HFF-Myc (cell line): ENCODE measurements around the gene GRK3.
"Not testable (repeated sequence)": the region's sequence is repeated elsewhere in the genome, so short reads cannot be mapped to it uniquely, and the experiment has no call there.

Experiments
- DNase-seq: peaks from one replicate; pipeline ENCODE4 v3.0.0-alpha.2; 2011; ENCODE audit warnings: low read depth; ENCODE audit errors: extremely low read depth
- H3K4me3 ChIP-seq: replicated peaks from 2 replicates; pipeline ENCODE4 v1.5.1; 2011; ENCODE audit warnings: low read depth, mild to moderate bottlenecking, control low read depth, low read length
- TF ChIP-seq, protein P1 (sequence below): IDR thresholded peaks from 2 replicates; pipeline ENCODE4 v1.5.1; 2012; ENCODE audit warnings: mild to moderate bottlenecking, low read depth, low read length, control low read depth; ENCODE audit errors: missing control alignments

The GRK3 gene

DNA sequence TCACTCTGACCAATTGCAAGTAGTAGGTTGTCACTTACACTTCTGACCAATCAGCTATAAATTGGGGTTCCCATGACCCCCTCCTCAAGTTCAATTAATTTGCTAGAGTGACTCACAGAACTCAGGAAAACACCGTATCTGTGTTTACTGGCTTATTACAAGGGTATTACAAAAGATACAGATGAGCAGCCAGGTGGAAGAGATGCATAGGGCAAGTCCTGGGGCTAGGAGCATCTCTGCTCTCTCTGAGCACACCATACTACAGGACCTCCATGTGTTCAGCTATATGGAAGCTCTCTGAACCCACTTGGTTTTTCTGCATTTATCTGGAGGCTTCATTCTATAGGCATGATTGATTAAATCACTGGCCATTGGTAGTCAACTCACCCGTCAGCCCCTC is 11.3 kb upstream of the GRK3 start:
- no peak overlapping the region for H3K4me3 ChIP-seq
- TF ChIP-seq, protein P1, sequence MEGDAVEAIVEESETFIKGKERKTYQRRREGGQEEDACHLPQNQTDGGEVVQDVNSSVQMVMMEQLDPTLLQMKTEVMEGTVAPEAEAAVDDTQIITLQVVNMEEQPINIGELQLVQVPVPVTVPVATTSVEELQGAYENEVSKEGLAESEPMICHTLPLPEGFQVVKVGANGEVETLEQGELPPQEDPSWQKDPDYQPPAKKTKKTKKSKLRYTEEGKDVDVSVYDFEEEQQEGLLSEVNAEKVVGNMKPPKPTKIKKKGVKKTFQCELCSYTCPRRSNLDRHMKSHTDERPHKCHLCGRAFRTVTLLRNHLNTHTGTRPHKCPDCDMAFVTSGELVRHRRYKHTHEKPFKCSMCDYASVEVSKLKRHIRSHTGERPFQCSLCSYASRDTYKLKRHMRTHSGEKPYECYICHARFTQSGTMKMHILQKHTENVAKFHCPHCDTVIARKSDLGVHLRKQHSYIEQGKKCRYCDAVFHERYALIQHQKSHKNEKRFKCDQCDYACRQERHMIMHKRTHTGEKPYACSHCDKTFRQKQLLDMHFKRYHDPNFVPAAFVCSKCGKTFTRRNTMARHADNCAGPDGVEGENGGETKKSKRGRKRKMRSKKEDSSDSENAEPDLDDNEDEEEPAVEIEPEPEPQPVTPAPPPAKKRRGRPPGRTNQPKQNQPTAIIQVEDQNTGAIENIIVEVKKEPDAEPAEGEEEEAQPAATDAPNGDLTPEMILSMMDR: no peak
- no peak for DNase-seq

DNA sequence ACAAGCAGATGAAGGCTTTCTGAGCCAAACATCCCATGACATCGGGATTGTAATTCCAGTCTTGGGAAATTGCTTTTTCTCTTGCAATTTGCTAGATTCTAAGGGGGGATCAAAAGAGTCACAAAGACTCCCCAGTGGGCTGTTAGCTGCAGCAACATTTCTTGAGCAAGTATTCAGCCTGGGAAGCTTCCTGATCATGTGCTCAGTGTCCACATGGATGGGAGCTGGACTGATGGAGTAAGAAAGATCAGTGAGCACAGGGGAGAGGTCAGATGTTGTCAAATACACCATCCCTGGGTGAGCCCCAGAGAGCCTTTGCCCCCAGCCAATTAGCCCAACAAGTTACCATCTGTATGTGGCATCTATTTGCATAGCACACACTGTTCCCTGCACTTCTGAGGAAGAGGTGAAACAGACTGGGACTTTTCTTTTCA is 10.2 kb upstream of the GRK3 start:
- no peak for DNase-seq
- no peak overlapping the region for H3K4me3 ChIP-seq
- TF ChIP-seq, protein P1: no peak

DNA sequence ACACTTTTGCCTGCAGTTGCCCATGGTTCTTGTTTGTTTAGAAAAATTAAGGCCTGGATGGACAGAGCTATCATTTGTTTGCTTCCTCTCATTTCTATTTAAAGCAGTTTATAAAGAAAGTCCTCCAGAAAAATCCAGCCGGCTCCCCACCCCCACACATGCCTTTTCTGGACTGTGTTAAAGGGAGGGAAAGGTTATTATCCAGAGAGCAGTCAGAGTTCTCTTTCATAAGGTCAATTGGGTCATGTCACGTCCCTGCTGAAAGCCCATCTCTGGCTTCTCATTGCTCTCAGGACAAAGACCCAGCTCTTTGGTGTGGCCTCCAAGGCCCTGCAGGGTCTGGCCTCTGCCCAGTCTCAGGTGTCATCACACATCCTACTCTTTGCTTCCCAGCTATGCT is 9.8 kb upstream of the GRK3 start:
- no peak for DNase-seq
- no peak overlapping the region for H3K4me3 ChIP-seq
- TF ChIP-seq, protein P1: no peak

DNA sequence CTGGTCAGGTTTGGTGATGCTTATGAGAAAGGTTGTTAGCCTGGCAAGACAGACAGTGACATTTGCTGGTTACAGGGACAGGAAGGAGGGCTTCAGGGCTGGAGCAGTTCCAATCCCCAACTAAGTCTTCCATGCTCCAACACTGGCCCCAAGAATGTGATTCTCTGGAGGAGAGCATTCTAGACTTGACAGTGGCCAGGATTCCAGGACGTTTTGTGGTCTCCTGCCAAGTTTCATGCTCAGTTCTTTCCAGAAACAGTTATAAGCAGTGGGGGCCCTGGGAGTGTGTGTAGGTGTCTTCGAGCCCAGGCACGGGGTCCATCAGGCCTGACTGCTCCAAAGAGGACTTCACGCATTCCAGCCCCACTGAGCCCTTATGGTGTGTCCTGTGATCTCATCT is 8.9 kb upstream of the GRK3 start:
- TF ChIP-seq, protein P1: no peak
- no peak for DNase-seq
- no peak overlapping the region for H3K4me3 ChIP-seq

DNA sequence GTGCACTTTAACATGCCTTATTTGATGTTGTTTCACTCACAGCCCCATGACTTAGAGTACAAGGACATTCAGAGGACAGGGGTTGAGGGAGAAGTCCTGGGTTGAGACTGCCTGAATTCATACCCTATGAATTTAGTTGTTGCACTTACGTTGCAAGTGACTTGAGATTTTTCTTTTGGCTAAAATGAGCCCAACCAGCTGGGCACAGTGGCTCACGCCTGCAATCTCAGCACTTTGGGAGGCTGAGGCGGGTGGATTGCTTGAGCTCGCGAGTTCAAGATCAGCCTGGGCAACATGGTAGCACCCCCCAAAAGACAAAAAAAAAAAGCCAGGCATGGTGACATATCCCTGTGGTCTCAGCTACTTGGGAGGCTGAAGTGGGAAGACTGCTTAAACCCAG is 7.3 kb upstream of the GRK3 start:
- TF ChIP-seq, protein P1: no peak
- DNase-seq: no peak
- no peak overlapping the region for H3K4me3 ChIP-seq

DNA sequence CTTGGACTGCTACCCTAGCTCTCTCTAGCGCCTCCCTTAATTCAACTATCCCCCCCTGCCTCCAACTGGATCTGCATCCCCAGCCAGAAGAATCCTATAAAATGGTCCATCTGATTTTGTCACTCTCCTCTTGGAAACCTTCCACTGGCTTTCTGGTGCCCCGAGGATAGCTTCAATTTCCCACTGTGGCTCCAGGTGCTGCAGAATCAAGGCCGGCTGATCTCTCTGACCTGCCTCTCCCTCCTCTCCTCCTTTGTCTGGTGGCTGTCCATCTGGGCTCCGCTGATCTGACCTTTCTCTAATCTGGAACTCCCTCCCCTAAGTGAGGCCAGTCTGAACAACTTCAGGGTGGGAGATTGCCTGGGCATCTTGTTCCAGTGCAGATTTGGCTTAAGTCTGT is 6.1 kb upstream of the GRK3 start:
- DNase-seq: no peak
- TF ChIP-seq, protein P1: no peak
- no peak overlapping the region for H3K4me3 ChIP-seq

DNA sequence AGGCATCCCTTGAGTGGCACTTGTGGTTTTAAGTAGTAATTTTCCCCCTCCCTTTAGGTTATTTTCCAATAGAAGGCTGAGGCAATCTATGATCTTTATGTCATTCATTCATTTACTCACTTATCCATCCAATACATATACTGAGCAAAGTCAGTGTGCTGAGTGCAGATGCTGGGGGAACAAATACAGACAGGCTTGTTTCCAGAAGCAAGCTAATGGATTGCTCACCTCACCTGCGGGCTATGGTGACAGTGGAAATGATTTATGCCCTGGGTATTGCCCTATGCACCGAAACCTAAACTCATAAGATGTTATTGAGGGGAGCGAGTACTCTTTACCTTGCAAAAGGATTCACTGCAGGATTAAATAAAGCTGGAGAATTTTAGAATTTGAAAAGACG is 4.6 kb upstream of the GRK3 start:
- not testable (repeated sequence) for DNase-seq, H3K4me3 ChIP-seq

DNA sequence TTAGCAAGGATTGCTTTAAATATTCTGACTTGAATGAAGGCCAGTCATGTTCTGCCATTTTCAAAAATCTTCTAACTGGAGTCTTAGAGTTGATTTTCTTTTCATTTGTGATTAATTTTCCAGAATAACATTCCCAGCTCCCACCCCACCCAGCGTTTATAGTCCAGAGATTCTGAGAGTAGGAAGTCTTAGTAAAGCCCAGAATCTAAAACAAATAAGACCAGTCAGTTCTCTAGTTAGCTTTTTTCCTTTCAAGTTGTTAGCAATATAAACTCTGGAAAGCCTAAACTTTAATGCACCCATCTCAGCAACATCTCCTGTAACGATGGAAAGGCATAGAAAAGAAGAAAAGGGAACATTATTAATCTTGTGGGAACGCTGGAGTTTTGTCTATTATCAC is 3.3 kb upstream of the GRK3 start:
- not testable (repeated sequence) for DNase-seq, H3K4me3 ChIP-seq

DNA sequence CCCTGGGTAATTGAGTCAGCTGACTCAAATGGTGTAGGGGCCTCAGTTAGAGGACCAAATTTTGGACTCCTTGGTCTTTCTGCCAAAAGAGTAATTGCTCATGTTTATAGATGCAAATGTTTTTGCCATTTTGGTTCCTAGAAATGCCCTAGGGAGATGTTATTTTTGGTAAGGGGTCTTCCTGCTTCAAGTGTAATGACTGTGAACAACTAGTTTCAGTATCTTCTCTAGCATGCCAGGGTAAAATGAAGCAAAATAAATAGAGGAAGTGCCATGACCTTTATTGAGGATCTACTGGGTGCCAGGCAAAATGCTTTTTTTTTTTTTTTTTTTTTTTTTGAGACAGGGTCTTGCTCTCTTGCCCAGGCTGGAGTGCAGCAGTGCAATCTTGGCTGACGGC is 2.5 kb upstream of the GRK3 start:
- H3K4me3 ChIP-seq, DNase-seq: not testable (repeated sequence)

DNA sequence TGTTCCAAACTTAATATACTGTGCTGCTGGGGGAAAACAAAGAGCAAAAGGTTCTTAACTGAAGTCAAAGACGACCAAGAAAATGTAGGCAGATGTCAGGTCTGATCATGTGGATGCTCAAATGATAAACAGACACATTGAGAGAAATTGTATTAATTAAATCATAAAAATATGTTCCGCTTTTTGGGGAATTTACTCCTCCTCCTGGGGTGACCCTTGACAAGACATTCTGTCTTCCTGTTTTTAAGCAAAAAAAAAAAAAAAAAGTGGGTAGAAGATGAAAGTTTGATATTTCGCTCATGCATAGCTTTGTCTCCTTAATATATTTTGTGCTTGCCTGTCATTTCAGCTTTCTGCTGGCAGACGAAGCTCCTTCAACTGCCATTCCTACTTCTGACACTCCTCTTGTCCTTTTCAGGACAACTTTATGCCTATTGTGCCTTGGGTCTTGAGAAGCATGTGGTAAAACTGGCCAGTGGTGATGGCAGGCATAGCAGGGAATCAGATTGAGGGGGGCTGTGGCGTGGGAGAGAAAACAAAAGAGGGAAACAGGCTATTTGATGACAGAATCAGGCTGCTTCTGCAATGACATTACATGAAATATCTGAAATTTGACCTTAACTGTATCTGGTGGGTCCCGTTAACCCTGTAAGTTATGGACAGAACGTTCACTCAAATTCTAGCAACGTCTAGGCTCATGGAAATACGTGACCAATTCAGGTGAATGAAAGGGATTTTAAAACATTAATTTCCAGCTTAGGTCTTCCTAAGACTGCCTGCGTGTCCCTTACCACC is 1.3 kb upstream of the GRK3 start:
- DNase-seq, H3K4me3 ChIP-seq: not testable (repeated sequence)
